Measurements from ENCODE around the gene ITGAL.
"Not testable (repeated sequence)": the region's sequence is repeated elsewhere in the genome, so short reads cannot be mapped to it uniquely, and the experiment has no call there.

Gene ITGAL

GRCh38 chr16:30457743-30458560, 14.6 kb upstream of the ITGAL start:
- no peak for DNase-seq

GRCh38 chr16:30458561-30459394, 13.8 kb upstream of the ITGAL start:
- DNase-seq: peak; percentile 46 to 54

GRCh38 chr16:30459456-30459855, 13.1 kb upstream of the ITGAL start:
- no peak for DNase-seq

- DNase-seq: not testable (repeated sequence)
These were observed 11.1 kb upstream of the ITGAL start for GRCh38 chr16:30461426-30461825.

GRCh38 chr16:30464078-30464477, 8.5 kb upstream of the ITGAL start:
- DNase-seq: no peak

GRCh38 chr16:30470170-30470512, 2.4 kb upstream of the ITGAL start:
- no peak for DNase-seq

GRCh38 chr16:30470632-30470995, 1.9 kb upstream of the ITGAL start:
- DNase-seq: no peak

- DNase-seq: peak; percentile 3 to 14
These were observed 910 bp downstream of the ITGAL start for GRCh38 chr16:30473231-30474073.

- no peak for DNase-seq
These were observed 1.5 kb downstream of the ITGAL start for GRCh38 chr16:30474074-30474452.

- DNase-seq: no peak
These were observed 2.1 kb downstream of the ITGAL start for GRCh38 chr16:30474684-30475083.

GRCh38 chr16:30476991-30477390, 4.4 kb downstream of the ITGAL start:
- DNase-seq: no peak

GRCh38 chr16:30477773-30478172, 5.2 kb downstream of the ITGAL start:
- DNase-seq: not testable (repeated sequence)

- DNase-seq: no peak
These were observed 6.4 kb downstream of the ITGAL start for GRCh38 chr16:30478766-30479478.

- no peak for DNase-seq
These were observed 8.8 kb downstream of the ITGAL start for GRCh38 chr16:30481381-30481780.

GRCh38 chr16:30482366-30482765, 9.8 kb downstream of the ITGAL start:
- no peak for DNase-seq

- DNase-seq: no peak
These were observed 12.3 kb downstream of the ITGAL start for GRCh38 chr16:30484887-30485286.

- no peak for DNase-seq
These were observed 13.4 kb downstream of the ITGAL start for GRCh38 chr16:30485818-30486436.

GRCh38 chr16:30488764-30489605, 16.4 kb downstream of the ITGAL start:
- DNase-seq: no peak

GRCh38 chr16:30490210-30490609, 17.7 kb downstream of the ITGAL start:
- no peak for DNase-seq

GRCh38 chr16:30491229-30491628, 18.7 kb downstream of the ITGAL start:
- no peak for DNase-seq

- peak; percentile 82 to 90 for DNase-seq
These were observed 19.3 kb downstream of the ITGAL start for GRCh38 chr16:30491744-30492308.

Data from Kasumi-1 (cell line).